ENCODE measurements around the gene ABCC8.

Gene ABCC8

GRCh38 chr11:17459236-17459896, 17.3 kb downstream of the ABCC8 start:
- in situ Hi-C loops (cut with MboI; ENCODE audit: low sequenced_read_pairs, unreplicated experiment) = no loop called here

GRCh38 chr11:17458268-17458667, 18.4 kb downstream of the ABCC8 start:
- no peak for TF ChIP-seq CTCF (IDR thresholded peaks at IDR 0.05; ENCODE audit: borderline replicate concordance, control extremely low read depth, extremely low read depth, insufficient read depth, missing control alignments)
- DNase-seq (ENCODE audit: low spot score) = no peak
- in situ Hi-C loops (cut with MboI; ENCODE audit: low sequenced_read_pairs, unreplicated experiment) = no loop called here

More at GRCh38 chr11:17459236-17459896, 17.3 kb downstream of the ABCC8 start:
- no peak for TF ChIP-seq CTCF (IDR thresholded peaks at IDR 0.05; ENCODE audit: borderline replicate concordance, control extremely low read depth, extremely low read depth, insufficient read depth, missing control alignments)
- no peak for DNase-seq (ENCODE audit: low spot score)

- DNase-seq (ENCODE audit: low spot score) = no peak
- in situ Hi-C loops (cut with MboI; ENCODE audit: low sequenced_read_pairs, unreplicated experiment) = no loop called here
- no peak for TF ChIP-seq CTCF (IDR thresholded peaks at IDR 0.05; ENCODE audit: borderline replicate concordance, control extremely low read depth, extremely low read depth, insufficient read depth, missing control alignments)
Measured at GRCh38 chr11:17457396-17458173, 19.1 kb downstream of the ABCC8 start.

- no peak for DNase-seq (ENCODE audit: low spot score)
- no peak for TF ChIP-seq CTCF (IDR thresholded peaks at IDR 0.05; ENCODE audit: borderline replicate concordance, control extremely low read depth, extremely low read depth, insufficient read depth, missing control alignments)
- in situ Hi-C loops (cut with MboI; ENCODE audit: low sequenced_read_pairs, unreplicated experiment) = no loop called here
Measured at GRCh38 chr11:17452668-17453067, 24.0 kb downstream of the ABCC8 start.

GRCh38 chr11:17449158-17449557, 27.5 kb downstream of the ABCC8 start:
- no peak for DNase-seq (ENCODE audit: low spot score)
- in situ Hi-C loops (cut with MboI; ENCODE audit: low sequenced_read_pairs, unreplicated experiment) = no loop called here

GRCh38 chr11:17446482-17446881, 30.2 kb downstream of the ABCC8 start:
- no peak for TF ChIP-seq CTCF (IDR thresholded peaks at IDR 0.05; ENCODE audit: borderline replicate concordance, control extremely low read depth, extremely low read depth, insufficient read depth, missing control alignments)
- no peak for DNase-seq (ENCODE audit: low spot score)
- in situ Hi-C loops (cut with MboI; ENCODE audit: low sequenced_read_pairs, unreplicated experiment) = no loop called here

More at GRCh38 chr11:17449158-17449557, 27.5 kb downstream of the ABCC8 start:
- no peak for TF ChIP-seq CTCF (IDR thresholded peaks at IDR 0.05; ENCODE audit: borderline replicate concordance, control extremely low read depth, extremely low read depth, insufficient read depth, missing control alignments)

Measured in GM13976 (cell line).